SK-N-SH (cell line): ENCODE data around the gene POLD2. TPM values are rescaled to one million over a fixed set of nuclear protein-coding genes. Genes with fewer than 3 reads are reported as not detected.

Experiments
- CTCF ChIA-PET: fragments of 300-600, 350-600 bp; formaldehyde crosslinking; extraction: SDS; loops from one replicate; lab custom pipeline; 2021; lab: Yijun Ruan, JAX
- POLR2A ChIA-PET: fragments of 350-600 bp; sonication (Branson Sonifier 250); formaldehyde crosslinking; extraction: SDS; loops from one replicate; lab custom pipeline; 2020; ENCODE audit warnings: antibody characterized with exemption, inconsistent platforms; lab: Yijun Ruan, JAX
- DNase-seq: peaks from one replicate; pipeline ENCODE4 v3.0.0; 2012
- H2AFZ ChIP-seq: fragments of 200-600 bp; sonication (generic); 2 replicates; pipeline ENCODE4 v1.8.1; 2016; ENCODE audit warnings: antibody characterized with exemption, mild to moderate bottlenecking, low read depth
- H3F3A ChIP-seq: fragments of 200-600 bp; sonication (generic); replicated peaks from 2 replicates; pipeline ENCODE3; 2016; ENCODE audit warnings: antibody characterized with exemption, mild to moderate bottlenecking; ENCODE audit not compliant: insufficient read depth
- H3K27ac ChIP-seq, 2 experiments: fragments of 200-500 bp in 1 of 2; fragments of 200-600 bp in 1 of 2; sonication (Bioruptor generic) in 1 of 2; sonication (generic), shearing (Covaris generic) in 1 of 2; 2 replicates each; pipeline versions ENCODE4 v1.5.1 to v1.6.1; 2014 to 2016; ENCODE audit warnings: low read depth in 2 of 2, inconsistent platforms in 1 of 2, low read length in 1 of 2, mild to moderate bottlenecking in 1 of 2, mixed read lengths in 1 of 2
- H3K27me3 ChIP-seq: fragments of 200-600 bp; sonication (generic), shearing (Covaris generic); 2 replicates; pipeline ENCODE4 v1.6.1; 2016; ENCODE audit warnings: mixed run types; ENCODE audit not compliant: insufficient read depth
- H3K36me3 ChIP-seq, 2 experiments: fragments of 200-500 bp in 1 of 2; fragments of 200-600 bp in 1 of 2; sonication (Bioruptor generic) in 1 of 2; sonication (generic) in 1 of 2; replicated peaks in 1 of 2; 2 replicates each; pipeline versions ENCODE3 to v1.5.1; 2014 to 2016; ENCODE audit warnings: low read length in 1 of 2, mild to moderate bottlenecking in 1 of 2; ENCODE audit not compliant: insufficient read depth in 2 of 2, control insufficient read depth in 1 of 2
- H3K4me1 ChIP-seq, 2 experiments: fragments of 200-500 bp in 1 of 2; fragments of 200-600 bp in 1 of 2; sonication (Bioruptor generic) in 1 of 2; sonication (generic), shearing (Covaris generic) in 1 of 2; 2 replicates each; pipeline versions ENCODE4 v1.5.1 to v1.6.1; 2014 to 2016; ENCODE audit warnings: low read depth in 1 of 2, low read length in 1 of 2, mixed run types in 1 of 2; ENCODE audit not compliant: insufficient read depth in 2 of 2, control insufficient read depth in 1 of 2
- H3K4me2 ChIP-seq: fragments of 200-600 bp; sonication (generic), shearing (Covaris generic); 2 replicates; pipeline ENCODE4 v1.6.1; 2017; ENCODE audit warnings: mixed run types
- H3K4me3 ChIP-seq, 2 experiments: fragments of 200-500 bp in 1 of 2; fragments of 200-600 bp in 1 of 2; sonication (Bioruptor generic) in 1 of 2; sonication (generic), shearing (Covaris generic) in 1 of 2; 2 replicates each; pipeline versions ENCODE4 v1.5.1 to v1.8.1; 2014 to 2016; ENCODE audit warnings: low read depth in 2 of 2, inconsistent platforms in 1 of 2, low read length in 1 of 2, mild to moderate bottlenecking in 1 of 2, mixed read lengths in 1 of 2, moderate library complexity in 1 of 2
- H3K79me2 ChIP-seq: fragments of 200-600 bp; sonication (generic); 2 replicates; pipeline ENCODE4 v1.8.1; 2017; ENCODE audit warnings: mild to moderate bottlenecking; ENCODE audit not compliant: insufficient read depth
- H3K9ac ChIP-seq: fragments of 200-600 bp; sonication (generic); 2 replicates; pipeline ENCODE4 v1.6.1; 2017; ENCODE audit warnings: mixed run types
- H3K9me2 ChIP-seq: fragments of 200-600 bp; sonication (generic); 2 replicates; pipeline ENCODE4 v1.6.1; 2017; ENCODE audit warnings: mixed run types
- H3K9me3 ChIP-seq: fragments of 200-600 bp; sonication (generic); 2 replicates; pipeline ENCODE4 v1.6.1; 2017; ENCODE audit warnings: mixed run types, mild to moderate bottlenecking, moderate library complexity
- H4K20me1 ChIP-seq: fragments of 200-600 bp; sonication (generic); 2 replicates; pipeline ENCODE4 v1.6.1; 2017; ENCODE audit warnings: mild to moderate bottlenecking, mixed run types; ENCODE audit not compliant: insufficient read depth
- CHD2 ChIP-seq: fragments of 150-350 bp; IDR thresholded peaks from 2 replicates; pipeline ENCODE4 v1.6.1; 2018; ENCODE audit warnings: low read length; ENCODE audit not compliant: partially characterized antibody
- ELF1 ChIP-seq: IDR thresholded peaks from 2 replicates; pipeline ENCODE4 v1.4.0; 2012
- EP300 ChIP-seq, 2 experiments: IDR thresholded peaks; 2 replicates each; pipeline versions ENCODE4 v1.4.0 to v1.6.1; 2012; ENCODE audit warnings: borderline replicate concordance in 1 of 2, low read depth in 1 of 2, low read length in 1 of 2
- FOSL2 ChIP-seq: IDR thresholded peaks from 2 replicates; pipeline ENCODE4 v1.4.0; 2012; ENCODE audit warnings: low read depth, mild to moderate bottlenecking, moderate library complexity, borderline replicate concordance
- FOXM1 ChIP-seq: IDR thresholded peaks from 2 replicates; pipeline ENCODE4 v1.4.0; 2012; ENCODE audit warnings: low read depth, mild to moderate bottlenecking
- GABPA ChIP-seq: IDR thresholded peaks from 2 replicates; pipeline ENCODE4 v1.4.0; 2012; ENCODE audit warnings: low read depth, mild to moderate bottlenecking
- GATA2 ChIP-seq: sonication (generic); formaldehyde crosslinking; IDR thresholded peaks from 2 replicates; pipeline ENCODE4 v1.5.0; 2020; ENCODE audit warnings: mild to moderate bottlenecking, missing genetic modification reagents
- JUND ChIP-seq: IDR thresholded peaks from 2 replicates; pipeline ENCODE4 v1.4.0; 2012
- MEF2A ChIP-seq: IDR thresholded peaks from 2 replicates; pipeline ENCODE4 v1.4.0; 2012; ENCODE audit warnings: low read depth, borderline replicate concordance
- NRF1 ChIP-seq: IDR thresholded peaks from 2 replicates; pipeline ENCODE4 v1.6.1; 2012; ENCODE audit warnings: low read depth, mild to moderate bottlenecking, low read length
- POLR2AphosphoS5 ChIP-seq: IDR thresholded peaks from 2 replicates; pipeline ENCODE4 v1.6.1; 2012; ENCODE audit warnings: low read depth, low read length
- RAD21 ChIP-seq: IDR thresholded peaks from 2 replicates; pipeline ENCODE4 v1.6.1; 2012; ENCODE audit warnings: mild to moderate bottlenecking, low read length
- RFX5 ChIP-seq: IDR thresholded peaks from 2 replicates; pipeline ENCODE4 v1.6.1; 2012; ENCODE audit warnings: mild to moderate bottlenecking, improper control_type of control experiment, low read length
- SMC3 ChIP-seq: IDR thresholded peaks from 2 replicates; pipeline ENCODE4 v1.6.1; 2012; ENCODE audit warnings: low read depth, low read length, improper control_type of control experiment
- TCF12 ChIP-seq: IDR thresholded peaks from 2 replicates; pipeline ENCODE4 v1.4.0; 2012
- YY1 ChIP-seq: IDR thresholded peaks from 2 replicates; pipeline ENCODE4 v1.4.0; 2012; ENCODE audit warnings: low read depth, mild to moderate bottlenecking
- WGBS: methylation state at CpG from one replicate; pipeline ENCODE4 v1.1.6; 2017; ENCODE audit warnings: low lambda C conversion rate; 5-methylcytosine and 5-hydroxymethylcytosine counted together
- polyA plus RNA-seq, 3 experiments: library from polyadenylated mRNA; depleted of rRNA; stranded (reverse); fragments of >200 nt; gene quantifications; 2 replicates each; pipeline ENCODE4 v1.2.3, GENCODE V29; 2012
- TF ChIP-seq, protein P1 (sequence below): IDR thresholded peaks from 2 replicates; pipeline ENCODE4 v1.4.0; 2012; ENCODE audit warnings: low read depth, borderline replicate concordance
- TF ChIP-seq, protein P2 (sequence below): fragments of 150-350 bp; IDR thresholded peaks from 2 replicates; pipeline ENCODE4 v1.6.1; 2016; ENCODE audit warnings: mild to moderate bottlenecking, low read depth, low read length
- TF ChIP-seq, protein P3 (sequence below): fragments of 200-600 bp; sonication (generic); IDR thresholded peaks from 2 replicates; pipeline ENCODE4 v1.6.1; 2017; ENCODE audit warnings: antibody characterized with exemption, mild to moderate bottlenecking, moderate library complexity
- TF ChIP-seq, protein P4 (sequence below): fragments of 150-350 bp; IDR thresholded peaks from 2 replicates; pipeline ENCODE4 v1.6.1; 2017; ENCODE audit warnings: antibody characterized with exemption, low read length, low read depth, borderline replicate concordance
- TF ChIP-seq, protein P5 (sequence below): IDR thresholded peaks from 2 replicates; pipeline ENCODE4 v1.4.0; 2012; ENCODE audit warnings: low read depth, borderline replicate concordance
- TF ChIP-seq, protein P6 (sequence below): IDR thresholded peaks from 2 replicates; pipeline ENCODE4 v1.4.0; 2012; ENCODE audit warnings: low read depth

The POLD2 gene
- polyA plus RNA-seq, 1 of the 3 experiments (the other 2 are of a cell fraction) = 194 TPM

DNA sequence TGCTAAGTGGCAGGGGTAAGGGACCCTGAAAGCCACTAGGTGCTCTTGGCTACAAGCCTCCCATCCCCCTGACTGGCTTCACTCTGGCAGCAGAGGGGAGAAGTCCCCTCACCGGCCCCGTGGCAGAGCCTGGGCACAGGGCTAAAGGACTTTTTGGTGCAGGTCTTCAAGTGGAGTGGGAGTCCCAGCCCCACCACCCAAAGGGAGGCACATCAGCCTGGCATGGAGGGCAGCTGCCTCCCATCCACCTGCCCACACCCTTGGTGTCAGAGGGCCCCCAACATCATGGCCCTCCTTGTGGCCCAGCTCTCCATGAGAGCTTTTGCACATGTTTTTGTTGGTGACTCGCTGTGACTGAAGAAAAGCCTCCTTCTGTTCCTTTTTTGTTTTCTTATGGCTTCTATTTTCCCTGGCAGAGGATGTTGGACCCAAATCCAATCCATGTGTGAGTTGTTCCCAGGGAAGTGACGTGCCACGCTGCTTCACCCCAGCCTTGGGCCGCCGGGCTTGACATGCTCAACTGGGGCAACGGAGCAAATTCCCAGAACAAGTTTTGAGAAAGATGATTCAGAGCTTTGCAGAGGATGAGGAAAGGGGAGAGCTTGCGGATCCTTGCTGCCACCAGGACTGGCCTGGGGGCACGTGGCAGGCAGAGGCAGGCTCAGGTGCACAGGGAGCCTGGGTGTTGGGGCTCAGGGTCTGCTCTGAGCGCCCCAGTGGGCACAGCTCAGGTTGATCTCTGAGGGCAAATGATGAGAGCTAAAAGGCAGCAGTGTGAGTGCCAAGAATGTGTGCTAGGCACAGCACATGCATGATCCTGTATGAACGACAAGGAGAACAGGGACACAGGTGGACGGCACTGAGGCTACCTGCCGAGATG is 21.1 kb downstream of the POLD2 start:
- Histone ChIP-seq H3K27me3 (no peaks in the 10 kb centered on the region), H3K9me2 (no peaks in the 10 kb centered on the region), H3K4me1 (peaks cover 27 to 42% of the 10 kb centered on the region in 2 experiments; a peak in 2 of 4 replicates), H3K27ac (peak overlapping the region in 1 of 2 experiments; percentile 93; a peak in 2 of 4 replicates), H3K36me3 (peaks cover 3 to 9% of the 10 kb centered on the region in 2 experiments), H3K9ac (peak overlapping the region; percentile 25; the same call in 1 of the 2 replicates), H2AFZ (no peak overlapping the region), H3K9me3 (no peaks in the 10 kb centered on the region), H3K4me2 (peak overlapping the region; percentile 40; the same call in 1 of the 2 replicates), H3F3A (peaks cover 42% of the 10 kb centered on the region), H4K20me1 (no peaks in the 10 kb centered on the region), H3K4me3 (no peak overlapping the region), H3K79me2 (peaks cover 30% of the 10 kb centered on the region)
- ChIA-PET POLR2A (interaction anchor here (1.6 kb wide), 1 partner anchor 13 kb away, joined by 4 read pairs; no protein-coding TSS in a partner anchor), CTCF (interaction anchor here (0.6 to 1.4 kb wide), 9 partner anchors 9 to 388 kb away, joined by 3 read pairs; partner anchors contain the start of genes NUDCD3 and POLD2)
- TF ChIP-seq, protein P1, sequence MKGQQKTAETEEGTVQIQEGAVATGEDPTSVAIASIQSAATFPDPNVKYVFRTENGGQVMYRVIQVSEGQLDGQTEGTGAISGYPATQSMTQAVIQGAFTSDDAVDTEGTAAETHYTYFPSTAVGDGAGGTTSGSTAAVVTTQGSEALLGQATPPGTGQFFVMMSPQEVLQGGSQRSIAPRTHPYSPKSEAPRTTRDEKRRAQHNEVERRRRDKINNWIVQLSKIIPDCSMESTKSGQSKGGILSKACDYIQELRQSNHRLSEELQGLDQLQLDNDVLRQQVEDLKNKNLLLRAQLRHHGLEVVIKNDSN = no peak
- TF ChIP-seq RAD21 (no peak), YY1 (no peak), ELF1 (no peak), SMC3 (no peak), CHD2 (no peak), JUND (no peak; the same call in 1 of the 2 replicates), FOSL2 (0 out of 2 replicates have a peak, but pooled peaks have one; percentile 44), RFX5 (no peak), GABPA (peak; percentile 43; the same call in 1 of the 2 replicates), GATA2 (CRISPR knock-in tag) (no peak), NRF1 (no peak), TCF12 (peak; percentile 79), EP300 (IDR thresholded peaks at IDR 0.05; ENCODE audit: borderline replicate concordance in 1 of 2, low read depth in 1 of 2, low read length in 1 of 2) (0 out of 4 replicates have a peak, but pooled peaks of 1 of the 2 experiments have one; percentile 29), FOXM1 (no peak), POLR2AphosphoS5 (no peak), MEF2A (no peak)
- TF ChIP-seq, protein P2, sequence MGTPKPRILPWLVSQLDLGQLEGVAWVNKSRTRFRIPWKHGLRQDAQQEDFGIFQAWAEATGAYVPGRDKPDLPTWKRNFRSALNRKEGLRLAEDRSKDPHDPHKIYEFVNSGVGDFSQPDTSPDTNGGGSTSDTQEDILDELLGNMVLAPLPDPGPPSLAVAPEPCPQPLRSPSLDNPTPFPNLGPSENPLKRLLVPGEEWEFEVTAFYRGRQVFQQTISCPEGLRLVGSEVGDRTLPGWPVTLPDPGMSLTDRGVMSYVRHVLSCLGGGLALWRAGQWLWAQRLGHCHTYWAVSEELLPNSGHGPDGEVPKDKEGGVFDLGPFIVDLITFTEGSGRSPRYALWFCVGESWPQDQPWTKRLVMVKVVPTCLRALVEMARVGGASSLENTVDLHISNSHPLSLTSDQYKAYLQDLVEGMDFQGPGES = no peak
- TF ChIP-seq, protein P3, sequence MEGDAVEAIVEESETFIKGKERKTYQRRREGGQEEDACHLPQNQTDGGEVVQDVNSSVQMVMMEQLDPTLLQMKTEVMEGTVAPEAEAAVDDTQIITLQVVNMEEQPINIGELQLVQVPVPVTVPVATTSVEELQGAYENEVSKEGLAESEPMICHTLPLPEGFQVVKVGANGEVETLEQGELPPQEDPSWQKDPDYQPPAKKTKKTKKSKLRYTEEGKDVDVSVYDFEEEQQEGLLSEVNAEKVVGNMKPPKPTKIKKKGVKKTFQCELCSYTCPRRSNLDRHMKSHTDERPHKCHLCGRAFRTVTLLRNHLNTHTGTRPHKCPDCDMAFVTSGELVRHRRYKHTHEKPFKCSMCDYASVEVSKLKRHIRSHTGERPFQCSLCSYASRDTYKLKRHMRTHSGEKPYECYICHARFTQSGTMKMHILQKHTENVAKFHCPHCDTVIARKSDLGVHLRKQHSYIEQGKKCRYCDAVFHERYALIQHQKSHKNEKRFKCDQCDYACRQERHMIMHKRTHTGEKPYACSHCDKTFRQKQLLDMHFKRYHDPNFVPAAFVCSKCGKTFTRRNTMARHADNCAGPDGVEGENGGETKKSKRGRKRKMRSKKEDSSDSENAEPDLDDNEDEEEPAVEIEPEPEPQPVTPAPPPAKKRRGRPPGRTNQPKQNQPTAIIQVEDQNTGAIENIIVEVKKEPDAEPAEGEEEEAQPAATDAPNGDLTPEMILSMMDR = no peak
- TF ChIP-seq, protein P4, sequence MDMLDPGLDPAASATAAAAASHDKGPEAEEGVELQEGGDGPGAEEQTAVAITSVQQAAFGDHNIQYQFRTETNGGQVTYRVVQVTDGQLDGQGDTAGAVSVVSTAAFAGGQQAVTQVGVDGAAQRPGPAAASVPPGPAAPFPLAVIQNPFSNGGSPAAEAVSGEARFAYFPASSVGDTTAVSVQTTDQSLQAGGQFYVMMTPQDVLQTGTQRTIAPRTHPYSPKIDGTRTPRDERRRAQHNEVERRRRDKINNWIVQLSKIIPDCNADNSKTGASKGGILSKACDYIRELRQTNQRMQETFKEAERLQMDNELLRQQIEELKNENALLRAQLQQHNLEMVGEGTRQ = no peak
- TF ChIP-seq, protein P5, sequence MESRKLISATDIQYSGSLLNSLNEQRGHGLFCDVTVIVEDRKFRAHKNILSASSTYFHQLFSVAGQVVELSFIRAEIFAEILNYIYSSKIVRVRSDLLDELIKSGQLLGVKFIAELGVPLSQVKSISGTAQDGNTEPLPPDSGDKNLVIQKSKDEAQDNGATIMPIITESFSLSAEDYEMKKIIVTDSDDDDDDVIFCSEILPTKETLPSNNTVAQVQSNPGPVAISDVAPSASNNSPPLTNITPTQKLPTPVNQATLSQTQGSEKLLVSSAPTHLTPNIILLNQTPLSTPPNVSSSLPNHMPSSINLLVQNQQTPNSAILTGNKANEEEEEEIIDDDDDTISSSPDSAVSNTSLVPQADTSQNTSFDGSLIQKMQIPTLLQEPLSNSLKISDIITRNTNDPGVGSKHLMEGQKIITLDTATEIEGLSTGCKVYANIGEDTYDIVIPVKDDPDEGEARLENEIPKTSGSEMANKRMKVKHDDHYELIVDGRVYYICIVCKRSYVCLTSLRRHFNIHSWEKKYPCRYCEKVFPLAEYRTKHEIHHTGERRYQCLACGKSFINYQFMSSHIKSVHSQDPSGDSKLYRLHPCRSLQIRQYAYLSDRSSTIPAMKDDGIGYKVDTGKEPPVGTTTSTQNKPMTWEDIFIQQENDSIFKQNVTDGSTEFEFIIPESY = no peak
- TF ChIP-seq, protein P6, sequence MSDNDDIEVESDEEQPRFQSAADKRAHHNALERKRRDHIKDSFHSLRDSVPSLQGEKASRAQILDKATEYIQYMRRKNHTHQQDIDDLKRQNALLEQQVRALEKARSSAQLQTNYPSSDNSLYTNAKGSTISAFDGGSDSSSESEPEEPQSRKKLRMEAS = peak; percentile 70
- 85% methylated on average over 14 of the region's 14 CpGs for WGBS
- no peak for DNase-seq
